Stimulated activated CD8-positive, alpha-beta memory T cell treated with anti-CD3 and anti-CD28 coated beads, Interleukin-7, amount 100 ng/mL, for 4 hours (primary cell): ENCODE measurements around the gene MARCHF3.
"Not testable (repeated sequence)": the region's sequence is repeated elsewhere in the genome, so short reads cannot be mapped to it uniquely, and the experiment has no call there.

ENCODE experiments used
- DNase-seq, 2 donors: peaks; one replicate each; pipeline ENCODE4 v3.0.0-alpha.2; 2020; ENCODE audit warnings: low read depth in 2 of 2

Gene MARCHF3

DNA sequence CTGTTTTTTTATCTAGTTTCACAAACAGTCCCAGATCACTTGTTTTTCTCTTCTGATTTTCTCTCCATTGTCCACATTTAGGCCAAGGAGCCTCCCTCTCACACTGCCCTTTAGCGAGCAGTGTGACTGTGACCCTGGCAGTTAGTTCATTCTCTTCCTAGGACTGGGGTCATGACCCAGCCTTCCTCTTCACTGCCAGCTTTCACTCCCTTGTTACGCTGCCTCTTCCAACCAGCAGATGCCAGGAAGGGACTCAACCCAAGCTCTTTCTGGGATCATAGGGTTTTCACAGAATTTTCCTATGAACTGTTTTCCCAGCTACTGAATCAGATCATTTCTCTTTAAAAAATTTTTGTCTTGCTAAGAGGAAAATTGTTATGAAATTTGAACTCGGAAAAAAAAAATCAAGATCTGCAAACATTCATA lies 182.5 kb downstream of the MARCHF3 start:
- no peak for DNase-seq

DNA sequence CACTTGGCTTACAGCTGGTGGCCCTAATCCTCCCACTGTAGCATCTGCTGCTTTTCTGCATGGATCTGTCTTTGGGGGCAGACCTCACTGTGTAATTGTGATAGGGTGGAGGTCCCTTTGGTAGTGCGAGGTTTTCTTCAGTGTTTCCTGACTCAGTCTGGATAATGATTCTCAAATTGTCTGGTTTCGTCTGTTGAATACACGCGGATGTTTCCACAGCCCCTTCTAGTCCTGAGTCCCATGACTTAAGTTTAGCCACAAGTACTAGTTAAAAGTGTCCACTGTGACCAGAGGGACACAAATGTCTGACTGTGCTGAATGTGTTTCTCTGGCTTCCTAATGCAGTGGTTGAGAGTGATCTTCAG lies 182.9 kb downstream of the MARCHF3 start:
- no peak for DNase-seq

DNA sequence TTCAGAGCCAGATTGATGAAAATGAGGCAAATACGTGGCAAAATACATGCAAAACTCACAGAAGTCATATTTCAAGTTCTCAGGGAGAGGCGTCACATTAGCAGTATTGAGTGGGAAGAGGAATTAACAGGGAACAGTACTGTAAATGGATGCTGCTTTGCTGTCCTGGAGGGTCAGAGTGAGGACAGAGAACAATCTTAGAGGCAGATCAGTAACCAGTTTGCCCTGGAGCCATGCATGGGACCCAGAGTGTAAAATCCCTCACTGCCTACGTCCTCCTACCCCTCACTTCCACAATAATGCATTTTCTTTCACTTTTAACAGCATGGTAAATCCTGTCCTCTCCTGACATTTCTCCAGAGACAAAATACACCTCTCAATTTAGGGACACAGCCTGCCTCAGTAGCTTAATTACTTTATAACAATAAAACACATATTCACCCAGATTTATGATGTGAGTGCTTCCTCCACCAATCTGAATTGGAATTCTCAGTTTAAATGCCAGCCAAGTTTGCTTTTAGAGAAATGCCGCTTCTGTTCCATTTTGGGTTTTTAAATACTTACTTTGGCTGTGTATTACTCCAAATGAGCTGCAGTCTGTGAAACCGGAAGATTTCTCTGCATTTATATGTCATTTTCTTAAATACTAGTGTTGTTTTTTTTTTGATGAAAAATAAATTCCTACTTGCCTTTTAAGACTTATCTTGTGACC lies 183.5 kb downstream of the MARCHF3 start:
- DNase-seq, result no peak

DNA sequence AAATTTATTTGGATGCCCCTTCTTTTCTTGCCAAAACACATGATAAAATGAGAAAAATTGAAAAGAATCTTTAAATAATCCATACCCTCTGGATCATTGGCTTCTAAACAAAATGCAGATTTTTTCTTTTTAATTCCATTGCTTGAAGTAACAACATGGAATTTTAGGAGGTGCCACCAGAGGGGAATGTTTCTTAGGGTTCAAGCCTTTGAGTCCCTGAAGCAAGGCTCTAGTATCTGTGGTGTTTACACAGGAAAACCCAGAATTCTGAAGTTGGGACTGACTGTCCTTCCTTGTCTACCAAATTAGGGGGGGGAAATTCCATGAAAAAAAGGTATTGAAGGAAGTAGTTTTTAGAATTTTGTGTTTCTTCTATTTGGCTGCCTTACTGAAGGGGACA lies 184.0 kb downstream of the MARCHF3 start:
- DNase-seq, result no peak

DNA sequence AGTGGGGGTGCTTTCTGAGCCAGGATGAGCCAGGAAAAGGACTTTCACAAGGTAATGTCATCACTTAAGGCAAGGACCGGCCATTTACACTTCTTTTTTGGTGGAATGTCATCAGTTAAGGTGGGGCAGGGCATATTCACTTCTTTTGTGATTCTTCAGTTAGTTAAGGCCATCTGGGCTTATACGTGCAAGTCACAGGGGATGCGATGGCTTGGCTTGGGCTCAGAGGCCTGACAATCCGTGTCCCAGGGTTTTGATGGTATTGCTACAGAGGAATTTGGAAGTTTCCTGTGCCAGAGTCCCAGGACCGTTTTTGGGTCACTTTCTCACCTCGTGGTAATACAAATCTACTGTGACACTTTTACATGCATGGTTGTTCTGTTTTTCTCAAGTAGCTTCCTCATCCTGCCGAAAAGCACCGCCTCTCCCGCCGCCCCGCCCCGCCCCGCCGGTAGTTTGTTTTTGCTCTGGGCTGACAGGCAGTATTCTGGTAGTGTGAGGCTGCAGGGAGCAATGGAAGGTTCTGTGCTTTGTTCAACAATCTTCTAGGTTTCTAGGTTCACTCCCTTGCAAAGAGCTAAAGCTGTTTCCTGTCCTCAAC lies 184.8 kb downstream of the MARCHF3 start:
- peak; percentile 31 to 32 for DNase-seq

DNA sequence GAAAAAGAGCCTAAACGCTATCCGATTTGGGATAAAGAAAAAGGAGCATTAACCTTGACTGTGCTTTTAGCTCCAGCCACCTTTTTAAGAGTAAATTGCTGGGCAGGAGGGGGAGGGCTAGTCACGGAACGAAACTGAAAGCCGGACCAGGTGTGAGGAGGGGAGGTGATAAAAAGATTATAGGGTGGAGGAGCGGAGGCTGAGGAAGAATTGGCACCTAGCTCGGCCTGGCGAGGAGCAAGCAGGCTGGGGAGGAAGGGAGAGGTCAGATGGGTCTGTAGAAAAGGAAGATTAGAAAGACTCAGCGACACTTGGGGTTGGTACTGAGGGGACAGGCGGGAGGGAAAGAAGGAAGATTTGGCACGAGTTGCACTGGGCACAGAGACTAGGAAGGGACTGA lies 187.0 kb downstream of the MARCHF3 start:
- DNase-seq, result not testable (repeated sequence)

DNA sequence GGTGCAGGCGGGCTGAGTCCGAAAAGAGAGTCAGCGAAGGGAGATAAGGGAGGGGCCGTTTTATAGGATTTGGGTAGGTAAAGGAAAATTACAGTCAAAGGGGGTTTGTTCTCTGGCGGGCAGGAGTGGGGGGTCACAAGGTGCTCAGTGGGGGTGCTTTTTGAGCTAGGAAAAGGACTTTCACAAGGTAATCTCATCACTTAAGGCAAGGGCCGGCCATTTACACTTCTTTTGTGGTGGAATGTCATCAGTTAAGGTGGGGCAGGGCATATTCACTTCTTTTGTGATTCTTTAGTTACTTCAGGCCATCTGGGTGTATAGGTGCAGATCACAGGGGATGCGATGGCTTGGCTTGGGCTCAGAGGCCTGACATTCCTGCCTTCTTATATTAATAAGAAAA lies 191.0 kb downstream of the MARCHF3 start:
- not testable (repeated sequence) for DNase-seq

DNA sequence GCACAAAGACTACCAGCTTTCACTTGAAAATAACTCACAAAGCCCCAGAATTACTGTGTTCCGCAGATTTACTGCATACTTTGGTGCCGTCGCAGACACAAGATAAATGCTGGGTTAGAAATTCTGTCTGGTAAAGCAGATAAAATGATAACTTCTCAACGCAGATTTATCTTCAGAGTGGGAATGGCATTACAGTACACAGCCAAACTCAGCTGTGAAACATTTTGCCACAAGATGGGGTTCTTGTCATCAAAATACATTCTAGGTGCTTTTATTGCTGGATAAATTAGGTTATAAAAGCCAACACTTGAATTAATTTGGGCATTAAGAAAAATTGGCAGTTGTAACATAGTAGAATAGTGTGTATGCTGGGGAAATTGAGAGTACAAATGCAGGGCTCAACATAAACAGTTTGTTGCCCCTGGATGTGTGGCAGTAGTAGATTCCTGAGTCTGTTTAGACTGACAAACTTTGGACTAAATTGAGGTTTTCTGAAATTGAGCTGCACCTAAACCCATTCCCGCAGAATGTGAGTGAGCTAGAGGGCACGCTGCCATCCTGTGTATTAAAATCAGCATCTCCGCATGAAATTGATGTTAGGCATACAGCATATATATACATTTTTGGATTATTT lies 192.3 kb downstream of the MARCHF3 start:
- DNase-seq, result no peak

DNA sequence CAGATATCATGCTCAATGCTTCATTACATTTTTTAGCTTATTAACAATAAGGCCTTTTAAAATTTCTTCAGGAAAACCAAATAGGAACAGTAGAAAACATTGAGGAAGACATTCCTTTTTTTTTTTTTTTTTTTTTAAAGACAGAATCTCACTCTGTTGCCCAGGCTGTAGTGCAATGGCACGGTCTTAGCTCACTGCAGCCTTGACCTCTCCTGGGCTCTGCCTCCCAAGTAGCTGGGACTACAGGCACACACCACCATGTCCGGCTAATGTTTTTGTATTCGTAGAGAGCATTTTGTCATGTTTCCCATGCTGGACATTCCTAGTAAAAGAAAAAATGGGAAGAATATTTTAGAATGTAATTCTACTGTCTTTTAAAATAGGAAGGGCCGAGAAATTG lies 193.1 kb downstream of the MARCHF3 start:
- DNase-seq, result no peak

DNA sequence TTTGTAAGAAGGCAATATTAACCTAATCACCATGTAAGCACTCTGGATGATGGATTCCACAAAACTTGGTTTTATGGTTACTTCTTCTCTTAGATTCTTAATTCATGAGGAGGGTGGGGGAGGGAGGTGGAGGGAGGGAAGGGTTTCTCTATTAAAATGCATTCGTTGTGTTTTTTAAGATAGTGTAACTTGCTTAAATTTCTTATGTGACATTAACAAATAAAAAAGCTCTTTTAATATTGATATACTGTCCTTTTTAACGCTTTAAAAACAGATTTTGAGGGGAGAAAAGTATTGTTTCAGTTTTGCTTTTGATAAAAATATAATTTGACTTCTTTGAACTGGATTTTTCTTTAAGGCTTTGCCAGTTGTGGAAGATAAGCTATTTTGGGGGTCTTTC lies 193.6 kb downstream of the MARCHF3 start:
- no peak for DNase-seq

DNA sequence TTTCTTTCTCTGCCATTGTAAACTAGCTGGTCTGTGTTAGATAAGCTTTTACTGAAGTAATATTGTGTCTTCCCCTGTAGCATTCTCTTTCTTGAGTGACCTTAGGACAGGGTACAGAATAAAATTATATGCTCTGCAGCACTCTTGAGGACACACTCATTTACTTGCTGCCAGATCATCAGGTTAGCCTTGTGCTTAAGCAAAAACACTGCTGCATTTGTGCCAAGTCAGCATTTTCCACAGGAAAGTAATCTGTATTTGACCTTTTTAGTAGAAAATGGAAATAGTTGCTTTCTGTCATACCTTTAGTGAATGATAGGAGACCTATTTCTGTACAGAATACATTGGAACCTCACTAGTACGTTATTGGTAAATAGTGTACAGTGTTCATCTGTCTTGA lies 199.2 kb downstream of the MARCHF3 start:
- no peak for DNase-seq

DNA sequence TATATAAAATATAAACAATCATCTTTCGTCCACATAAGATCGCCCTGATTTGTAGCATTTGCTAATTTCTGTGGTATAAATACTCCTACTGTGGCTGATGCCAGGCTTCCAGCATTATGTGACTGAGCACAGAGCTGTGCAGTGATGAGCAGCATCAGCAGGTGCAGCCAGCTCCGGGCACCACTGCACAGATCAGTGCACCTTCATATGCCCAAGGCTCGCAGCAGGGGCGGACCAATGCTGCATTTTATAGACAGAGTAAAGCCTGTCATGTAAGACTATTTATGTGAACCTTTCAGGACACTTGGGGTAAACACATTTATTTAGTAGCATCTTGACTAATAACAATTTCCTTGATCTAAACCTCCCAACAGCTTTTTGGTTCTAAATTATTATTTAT lies 200.3 kb downstream of the MARCHF3 start:
- no peak for DNase-seq

DNA sequence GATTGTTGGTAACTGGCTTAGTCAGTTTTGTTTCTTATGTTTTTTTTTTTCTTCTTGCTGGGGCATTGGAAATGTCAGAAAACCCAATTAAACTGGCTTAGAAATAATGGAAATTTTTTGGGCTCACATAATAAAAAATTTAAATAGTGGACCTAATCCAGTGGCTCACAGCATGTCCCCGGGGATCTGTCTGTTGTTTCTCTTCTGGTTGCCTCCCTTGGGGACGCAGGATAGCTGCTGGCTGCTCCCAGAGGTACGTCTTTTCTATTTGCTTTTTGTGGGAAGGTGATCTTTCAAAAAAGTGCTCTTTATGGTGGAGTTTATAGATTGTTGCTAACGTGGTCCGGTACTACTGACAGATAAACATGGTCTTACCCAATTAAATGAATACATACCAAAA lies 201.3 kb downstream of the MARCHF3 start:
- no peak for DNase-seq

DNA sequence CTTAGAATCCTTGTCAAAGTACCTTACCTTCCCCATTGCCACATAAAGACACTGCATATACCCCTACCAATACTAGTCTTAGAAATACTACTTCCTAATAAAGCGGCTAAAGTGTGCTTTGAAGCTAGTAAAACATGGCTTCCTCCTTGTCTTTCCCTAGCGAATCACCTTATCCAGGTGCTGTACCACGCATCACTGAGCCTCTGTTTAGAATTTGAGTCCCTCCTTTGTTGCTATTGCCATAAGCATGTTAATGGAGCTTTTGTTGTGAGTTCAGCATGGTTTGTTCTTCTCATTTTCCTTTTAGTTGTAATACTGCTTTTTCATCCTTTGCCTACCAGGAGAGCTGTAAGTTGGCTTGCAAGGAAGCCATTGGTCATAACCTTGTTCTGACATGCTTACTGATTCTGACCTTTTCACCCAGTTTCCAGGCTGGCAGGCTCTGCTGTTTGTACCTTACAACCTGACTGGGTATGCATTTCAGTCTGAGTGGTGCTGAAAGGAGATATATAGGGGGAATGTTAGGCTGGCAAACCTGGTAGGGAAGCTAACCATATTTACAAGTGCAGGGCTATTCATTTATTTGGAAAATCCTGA lies 203.6 kb downstream of the MARCHF3 start:
- no peak for DNase-seq

DNA sequence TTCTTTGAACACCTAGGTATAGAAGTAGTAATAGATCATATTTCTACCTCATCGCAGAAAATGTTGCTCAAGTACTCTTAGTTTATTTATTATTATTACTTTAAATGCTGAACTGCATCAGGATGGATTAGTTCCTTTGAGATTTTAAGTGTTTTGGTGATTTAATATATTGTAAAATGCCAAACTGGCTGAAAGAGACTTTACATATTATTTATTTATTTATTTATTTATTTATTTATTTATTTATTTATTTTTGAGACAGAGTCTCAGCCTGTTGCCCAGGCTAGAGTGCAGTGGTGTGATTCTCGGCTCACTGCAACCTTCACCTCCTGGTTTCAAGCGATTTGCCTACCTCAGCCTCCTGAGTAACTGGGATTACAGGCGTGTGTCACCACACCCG lies 211.1 kb downstream of the MARCHF3 start:
- DNase-seq, result no peak

DNA sequence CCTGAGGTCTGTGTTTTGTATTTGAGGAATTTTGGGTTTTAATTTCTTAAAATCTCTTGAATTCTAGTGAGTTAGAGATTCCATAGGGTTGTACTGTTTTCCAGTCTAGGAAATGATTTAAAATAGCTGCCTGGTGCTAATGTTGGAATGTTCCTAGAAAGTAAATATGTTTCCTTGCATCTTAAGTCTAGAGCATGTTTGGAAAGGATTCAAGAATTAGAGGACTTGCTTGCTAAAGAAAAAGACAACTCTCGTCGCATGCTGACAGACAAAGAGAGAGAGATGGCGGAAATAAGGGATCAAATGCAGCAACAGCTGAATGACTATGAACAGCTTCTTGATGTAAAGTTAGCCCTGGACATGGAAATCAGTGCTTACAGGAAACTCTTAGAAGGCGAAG lies 211.6 kb downstream of the MARCHF3 start:
- DNase-seq, result no peak
